Measurements from ENCODE around the gene PDE4C.

The PDE4C gene

GRCh38 chr19:18225702-18226468, at the start of gene PDE4C:
Gene PDE4C (minus strand): TSS chr19:18226438. CDS start chr19:18226415, 23 bp downstream.
- Histone ChIP-seq H3K27me3 (peaks cover 96% of the 10 kb centered on the region), H3K4me3 (ENCODE audit: low read depth in 1 of 2, low read length in 1 of 2) (no peak within 1 kb of the TSS), H3K4me1 (ENCODE audit: control insufficient read depth in 1 of 2, insufficient read depth in 1 of 2, low read depth in 1 of 2, low read length in 1 of 2) (peaks cover 11 to 17% of the 10 kb centered on the region in 2 experiments), H3K27ac (no peak within 1 kb of the TSS), H3K9me3 (no peaks in the 10 kb centered on the region), H3K36me3 (no peaks in the 10 kb centered on the region)
- no peak for TF ChIP-seq CTCF (IDR thresholded peaks at IDR 0.05)

GRCh38 chr19:18274781-18275356, 48.6 kb upstream of the PDE4C start:
- no peak for TF ChIP-seq CTCF (IDR thresholded peaks at IDR 0.05)
- Histone ChIP-seq H3K9me3 (no peaks in the 10 kb centered on the region), H3K36me3 (peaks cover 15% of the 10 kb centered on the region), H3K27me3 (no peaks in the 10 kb centered on the region), H3K27ac (no peak overlapping the region), H3K4me1 (ENCODE audit: control insufficient read depth in 1 of 2, insufficient read depth in 1 of 2, low read depth in 1 of 2, low read length in 1 of 2) (peaks cover 9% of the 10 kb centered on the region in 2 experiments), H3K4me3 (ENCODE audit: low read depth in 1 of 2, low read length in 1 of 2) (no peak overlapping the region)

GRCh38 chr19:18274219-18274780, 48.1 kb upstream of the PDE4C start, which contains the start of gene IQCN:
Gene IQCN (minus strand): TSS chr19:18274452. CDS start chr19:18269478, 4,974 bp downstream.
- no peak within 1 kb of the TSS for H3K4me3 ChIP-seq (ENCODE audit: low read depth in 1 of 2, low read length in 1 of 2)
- no peak within 1 kb of the TSS for H3K27ac ChIP-seq
- H3K36me3 ChIP-seq, result peaks cover 15% of the 10 kb centered on the region
- TF ChIP-seq CTCF (IDR thresholded peaks at IDR 0.05), result no peak
- peaks cover 7% of the 10 kb centered on the region in 2 experiments for H3K4me1 ChIP-seq (ENCODE audit: control insufficient read depth in 1 of 2, insufficient read depth in 1 of 2, low read depth in 1 of 2, low read length in 1 of 2)
- no peaks in the 10 kb centered on the region for H3K27me3 ChIP-seq
- H3K9me3 ChIP-seq, result no peaks in the 10 kb centered on the region

- Histone ChIP-seq H3K4me1 (ENCODE audit: control insufficient read depth in 1 of 2, insufficient read depth in 1 of 2, low read depth in 1 of 2, low read length in 1 of 2) (peaks cover 1% of the 10 kb centered on the region in 2 experiments), H3K4me3 (ENCODE audit: low read depth in 1 of 2, low read length in 1 of 2) (no peak overlapping the region), H3K36me3 (peaks cover 14% of the 10 kb centered on the region), H3K27me3 (no peaks in the 10 kb centered on the region), H3K27ac (no peak overlapping the region), H3K9me3 (no peaks in the 10 kb centered on the region)
- TF ChIP-seq CTCF (IDR thresholded peaks at IDR 0.05), result no peak
These were observed 47.5 kb upstream of the PDE4C start for GRCh38 chr19:18273561-18274218.

- Histone ChIP-seq H3K9me3 (no peaks in the 10 kb centered on the region), H3K36me3 (peaks cover 11% of the 10 kb centered on the region), H3K27ac (no peak overlapping the region), H3K27me3 (no peaks in the 10 kb centered on the region), H3K4me1 (ENCODE audit: control insufficient read depth in 1 of 2, insufficient read depth in 1 of 2, low read depth in 1 of 2, low read length in 1 of 2) (no peaks in the 10 kb centered on the region), H3K4me3 (ENCODE audit: low read depth in 1 of 2, low read length in 1 of 2) (no peak overlapping the region)
- TF ChIP-seq CTCF (IDR thresholded peaks at IDR 0.05), result no peak
These were observed 45.2 kb upstream of the PDE4C start for GRCh38 chr19:18271433-18271841.
